ENCODE measurements around the gene DNAJC9.

The DNAJC9 gene

GRCh38 chr10:73252445-73253224 is 5.6 kb upstream of the DNAJC9 start, which contains the start of gene MRPS16 (continued):
- no peak for TF ChIP-seq ZSCAN18 (tag by site-specific recombination; IDR thresholded peaks at IDR 0.05)
- no peak for TF ChIP-seq ZSCAN23 (tag by site-specific recombination; IDR thresholded peaks at IDR 0.05)
- TF ChIP-seq ZNF596 (tag by site-specific recombination; IDR thresholded peaks at IDR 0.05): no peak
- TF ChIP-seq ZNF792 (tag by site-specific recombination; IDR thresholded peaks at IDR 0.05): no peak
- TF ChIP-seq ZNF2 (tag by site-specific recombination; IDR thresholded peaks at IDR 0.05): peak; percentile 89; the same call in 1 of the 2 replicates
- no peak for TF ChIP-seq ZNF658 (tag by site-specific recombination; IDR thresholded peaks at IDR 0.05)
- TF ChIP-seq KLF17 (tag by site-specific recombination; IDR thresholded peaks at IDR 0.05): peak; percentile 90
- peak; percentile 84; the same call in 1 of the 2 replicates for TF ChIP-seq ZNF580 (tag by site-specific recombination; IDR thresholded peaks at IDR 0.05)
- peak; percentile 36; the same call in 1 of the 2 replicates for TF ChIP-seq PRDM10 (tag by site-specific recombination; IDR thresholded peaks at IDR 0.05)
- TF ChIP-seq ZNF621 (tag by site-specific recombination; IDR thresholded peaks at IDR 0.05): no peak
- no peak for TF ChIP-seq ZNF26 (tag by site-specific recombination; IDR thresholded peaks at IDR 0.05)
- TF ChIP-seq GLIS2 (tag by site-specific recombination; IDR thresholded peaks at IDR 0.05): peak; percentile 29; the same call in 1 of the 2 replicates
- no peak for TF ChIP-seq ZNF585B (tag by site-specific recombination; IDR thresholded peaks at IDR 0.05)
- TF ChIP-seq ZNF248 (tag by site-specific recombination; IDR thresholded peaks at IDR 0.05): no peak
- TF ChIP-seq SP7 (tag by site-specific recombination; IDR thresholded peaks at IDR 0.05): peak; percentile 85
- TF ChIP-seq ZNF837 (tag by site-specific recombination; IDR thresholded peaks at IDR 0.05): no peak
- TF ChIP-seq ZBTB1 (tag by site-specific recombination; IDR thresholded peaks at IDR 0.05): no peak
- no peak for TF ChIP-seq ZNF133 (tag by site-specific recombination; IDR thresholded peaks at IDR 0.05)
- no peak for TF ChIP-seq ZBTB7A (tag by site-specific recombination; IDR thresholded peaks at IDR 0.05; ENCODE audit: low read depth)
- peak; percentile 90 for TF ChIP-seq ZEB2 (tag by site-specific recombination; IDR thresholded peaks at IDR 0.05)
- peak; percentile 67; the same call in 1 of the 2 replicates for TF ChIP-seq YY2 (tag by site-specific recombination; IDR thresholded peaks at IDR 0.05)
- TF ChIP-seq BCL6B (tag by site-specific recombination; IDR thresholded peaks at IDR 0.05): no peak
- no peak for TF ChIP-seq ZBTB6 (tag by site-specific recombination; IDR thresholded peaks at IDR 0.05)
- no peak for TF ChIP-seq ZNF707 (tag by site-specific recombination; IDR thresholded peaks at IDR 0.05)
- TF ChIP-seq ZNF132 (tag by site-specific recombination; IDR thresholded peaks at IDR 0.05; ENCODE audit: borderline replicate concordance): no peak
- TF ChIP-seq ZNF513 (tag by site-specific recombination; IDR thresholded peaks at IDR 0.05): no peak
- no peak for TF ChIP-seq ZNF664 (tag by site-specific recombination; IDR thresholded peaks at IDR 0.05)
- no peak for TF ChIP-seq ZNF776 (tag by site-specific recombination; IDR thresholded peaks at IDR 0.05; ENCODE audit: borderline replicate concordance)
